GM23338 (cell line): ENCODE measurements around the gene VPS52.

Experiments
- CTCF ChIP-seq, 2 experiments: fragments of 200-600 bp in 1 of 2; sonication (generic) in 1 of 2; conservative IDR thresholded peaks; 2 replicates each; pipeline versions ENCODE4 v1.5.1 to v1.6.1; 2016 to 2017; ENCODE audit warnings: antibody characterized with exemption in 2 of 2, low read depth in 2 of 2, mild to moderate bottlenecking in 2 of 2, moderate library complexity in 1 of 2
- EZH2 ChIP-seq: fragments of 200-600 bp; sonication (generic); IDR thresholded peaks from one replicate; pipeline ENCODE4 v1.8.0; 2017; ENCODE audit warnings: antibody characterized with exemption, mild to moderate bottlenecking, low read depth; ENCODE audit not compliant: unreplicated experiment
- POLR2AphosphoS5 ChIP-seq: IDR thresholded peaks from 2 replicates; pipeline ENCODE4 v1.6.1; 2016; ENCODE audit warnings: antibody characterized with exemption, low read depth
- REST ChIP-seq: IDR thresholded peaks from one replicate; pipeline ENCODE4 v1.6.1; 2018; ENCODE audit warnings: antibody characterized with exemption; ENCODE audit not compliant: unreplicated experiment

- TF ChIP-seq CTCF (conservative IDR thresholded peaks at IDR 0.05; ENCODE audit: low read depth in 2 of 2) (no peak), EZH2 (no peak), POLR2AphosphoS5 (peak; percentile 73; the same call in 1 of the 2 replicates), REST (no peak)
These were observed 17.5 kb upstream of the VPS52 start, which contains the start of the genes PFDN6 and WDR46 for GRCh38 chr6:33288921-33289783.
